ENCODE measurements around the gene CNTN5.

GRCh38 chr11:100316952-100317351 is 1296.2 kb downstream of the CNTN5 start:
- no peak for TF ChIP-seq EZH2 (IDR thresholded peaks at IDR 0.05)
- TF ChIP-seq POLR2AphosphoS5 (IDR thresholded peaks at IDR 0.05; ENCODE audit: borderline replicate concordance, low read depth, low read length): no peak
- TF ChIP-seq FOXP2 (optimal IDR thresholded peaks at IDR 0.05; ENCODE audit: control extremely low read depth, extremely low read length, insufficient read depth): no peak
